Thyroid gland (tissue), 4 donors: ENCODE results near the gene QSOX2. TPM values are rescaled to one million over a fixed set of nuclear protein-coding genes. Genes with fewer than 3 reads are reported as not detected.
"Not testable (repeated sequence)": the region's sequence is repeated elsewhere in the genome, so short reads cannot be mapped to it uniquely, and the experiment has no call there.

ENCODE experiments used
- DNase-seq, 2 donors: peaks; one replicate each; pipeline ENCODE4 v3.0.0-alpha.2; 2019
- H3K27ac ChIP-seq, 3 donors: fragments of 200-600 bp; sonication (generic); 1 replicate in 2 of 3; 2 replicates in 1 of 3; pipeline ENCODE4 v1.5.1; 2016 to 2019; ENCODE audit warnings: mild to moderate bottlenecking in 1 of 3, moderate library complexity in 1 of 3
- H3K27me3 ChIP-seq: fragments of 200-600 bp; sonication (generic); one replicate; pipeline ENCODE4 v1.5.1; 2019
- H3K36me3 ChIP-seq, 2 donors: fragments of 200-600 bp; sonication (generic); one replicate each; pipeline ENCODE4 v1.5.1; 2016 to 2019
- H3K4me1 ChIP-seq, 2 donors: fragments of 200-600 bp; sonication (generic); one replicate each; pipeline ENCODE4 v1.5.1; 2017 to 2019
- H3K4me3 ChIP-seq, 3 donors: fragments of 200-600 bp; sonication (generic); replicated peaks in 1 of 3; 1 replicate in 2 of 3; 2 replicates in 1 of 3; pipeline ENCODE4 v1.5.1; 2016; ENCODE audit warnings: mild to moderate bottlenecking in 1 of 3
- H3K9me3 ChIP-seq: fragments of 200-600 bp; sonication (generic); one replicate; pipeline ENCODE4 v1.5.1; 2017
- POLR2A ChIP-seq, 2 donors: fragments of 450-650 bp; IDR thresholded peaks; one replicate each; pipeline ENCODE4 v1.6.1; 2017; ENCODE audit warnings: antibody characterized with exemption in 2 of 2, mild to moderate bottlenecking in 2 of 2, moderate library complexity in 1 of 2
- WGBS, 2 donors: methylation state at CpG; one replicate each; pipeline ENCODE4 v1.1.5; 2017; 5-methylcytosine and 5-hydroxymethylcytosine counted together
- intact Hi-C: fragments of 100-400 bp; cut with DNase I; formaldehyde crosslinking; loops from one replicate; pipeline ENCODE4 v1.15.1; 2023
- total RNA-seq, 4 donors: library from RNA; depleted of rRNA; stranded (reverse); fragments of >200 nt; gene quantifications; one replicate each; pipeline ENCODE4 v1.2.3, GENCODE V29; 2016
- TF ChIP-seq, protein P1 (sequence below), 6 experiments: fragments of 200-600 bp in 3 of 6; fragments of 450-650 bp in 3 of 6; sonication (generic) in 3 of 6; IDR thresholded peaks; one replicate each; pipeline ENCODE4 v1.5.1; 2016 to 2019; ENCODE audit warnings: antibody characterized with exemption in 6 of 6, mild to moderate bottlenecking in 2 of 6, inconsistent platforms in 1 of 6, moderate library complexity in 1 of 6

The QSOX2 gene
- total RNA-seq, 4 donors from 2014 or later, result 8.9 to 19.1 (median 11.2) TPM

DNA sequence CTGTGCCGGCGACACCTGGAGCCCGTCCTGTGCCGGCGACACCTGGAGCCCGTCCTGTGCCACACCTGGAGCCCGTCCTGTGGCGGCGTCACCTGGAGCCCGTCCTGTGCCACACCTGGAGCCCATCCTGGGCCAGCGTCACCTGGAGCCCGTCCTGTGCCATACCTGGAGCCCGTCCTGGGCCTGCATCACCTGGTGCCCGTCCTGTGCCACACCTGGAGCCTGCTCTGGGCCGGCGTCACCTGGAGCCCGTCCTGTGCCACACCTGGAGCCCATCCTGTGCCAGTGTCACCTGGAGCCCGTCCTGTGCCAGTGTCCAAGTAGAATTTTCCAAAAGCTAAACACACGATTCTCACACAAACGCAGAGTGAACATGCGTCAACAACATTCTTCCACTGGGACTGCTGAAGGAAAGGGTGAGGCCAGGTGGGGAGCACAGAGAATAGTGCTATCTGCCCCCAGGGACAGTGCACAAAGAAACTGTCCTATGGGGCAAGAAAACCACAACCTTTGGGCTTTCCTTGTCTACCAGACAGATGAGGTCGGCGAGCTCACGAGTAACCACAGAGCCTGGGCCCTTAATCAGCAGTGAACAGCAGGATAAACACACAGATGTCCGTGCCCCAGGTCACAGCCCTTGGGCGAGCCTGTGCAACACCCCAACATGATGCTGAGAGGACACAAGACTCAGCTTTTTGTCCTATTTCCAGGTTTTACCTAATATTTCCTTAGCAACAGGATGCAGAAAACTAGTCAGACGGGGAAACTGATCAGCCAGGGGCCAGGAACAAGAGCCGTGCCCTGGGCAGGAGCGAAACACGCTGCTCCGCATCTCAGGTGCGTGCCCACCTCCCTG lies 7.9 kb downstream of the QSOX2 start:
- peaks cover 8 to 36% of the 10 kb centered on the region in 2 donors for H3K4me1 ChIP-seq
- no peak overlapping the region for H3K4me3 ChIP-seq
- H3K9me3 ChIP-seq, result no peaks in the 10 kb centered on the region
- TF ChIP-seq, protein P1, sequence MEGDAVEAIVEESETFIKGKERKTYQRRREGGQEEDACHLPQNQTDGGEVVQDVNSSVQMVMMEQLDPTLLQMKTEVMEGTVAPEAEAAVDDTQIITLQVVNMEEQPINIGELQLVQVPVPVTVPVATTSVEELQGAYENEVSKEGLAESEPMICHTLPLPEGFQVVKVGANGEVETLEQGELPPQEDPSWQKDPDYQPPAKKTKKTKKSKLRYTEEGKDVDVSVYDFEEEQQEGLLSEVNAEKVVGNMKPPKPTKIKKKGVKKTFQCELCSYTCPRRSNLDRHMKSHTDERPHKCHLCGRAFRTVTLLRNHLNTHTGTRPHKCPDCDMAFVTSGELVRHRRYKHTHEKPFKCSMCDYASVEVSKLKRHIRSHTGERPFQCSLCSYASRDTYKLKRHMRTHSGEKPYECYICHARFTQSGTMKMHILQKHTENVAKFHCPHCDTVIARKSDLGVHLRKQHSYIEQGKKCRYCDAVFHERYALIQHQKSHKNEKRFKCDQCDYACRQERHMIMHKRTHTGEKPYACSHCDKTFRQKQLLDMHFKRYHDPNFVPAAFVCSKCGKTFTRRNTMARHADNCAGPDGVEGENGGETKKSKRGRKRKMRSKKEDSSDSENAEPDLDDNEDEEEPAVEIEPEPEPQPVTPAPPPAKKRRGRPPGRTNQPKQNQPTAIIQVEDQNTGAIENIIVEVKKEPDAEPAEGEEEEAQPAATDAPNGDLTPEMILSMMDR (IDR thresholded peaks at IDR 0.05), result no peak
- no peak for TF ChIP-seq POLR2A (IDR thresholded peaks at IDR 0.05)
- H3K36me3 ChIP-seq, result no peaks in the 10 kb centered on the region
- no peaks in the 10 kb centered on the region for H3K27me3 ChIP-seq
- WGBS, 2 donors, result 89 to 94% methylated on average over 19 to 24 of the region's 32 CpGs
- intact Hi-C loops, result no loop called here
- no peak overlapping the region for H3K27ac ChIP-seq
- no peak for DNase-seq

DNA sequence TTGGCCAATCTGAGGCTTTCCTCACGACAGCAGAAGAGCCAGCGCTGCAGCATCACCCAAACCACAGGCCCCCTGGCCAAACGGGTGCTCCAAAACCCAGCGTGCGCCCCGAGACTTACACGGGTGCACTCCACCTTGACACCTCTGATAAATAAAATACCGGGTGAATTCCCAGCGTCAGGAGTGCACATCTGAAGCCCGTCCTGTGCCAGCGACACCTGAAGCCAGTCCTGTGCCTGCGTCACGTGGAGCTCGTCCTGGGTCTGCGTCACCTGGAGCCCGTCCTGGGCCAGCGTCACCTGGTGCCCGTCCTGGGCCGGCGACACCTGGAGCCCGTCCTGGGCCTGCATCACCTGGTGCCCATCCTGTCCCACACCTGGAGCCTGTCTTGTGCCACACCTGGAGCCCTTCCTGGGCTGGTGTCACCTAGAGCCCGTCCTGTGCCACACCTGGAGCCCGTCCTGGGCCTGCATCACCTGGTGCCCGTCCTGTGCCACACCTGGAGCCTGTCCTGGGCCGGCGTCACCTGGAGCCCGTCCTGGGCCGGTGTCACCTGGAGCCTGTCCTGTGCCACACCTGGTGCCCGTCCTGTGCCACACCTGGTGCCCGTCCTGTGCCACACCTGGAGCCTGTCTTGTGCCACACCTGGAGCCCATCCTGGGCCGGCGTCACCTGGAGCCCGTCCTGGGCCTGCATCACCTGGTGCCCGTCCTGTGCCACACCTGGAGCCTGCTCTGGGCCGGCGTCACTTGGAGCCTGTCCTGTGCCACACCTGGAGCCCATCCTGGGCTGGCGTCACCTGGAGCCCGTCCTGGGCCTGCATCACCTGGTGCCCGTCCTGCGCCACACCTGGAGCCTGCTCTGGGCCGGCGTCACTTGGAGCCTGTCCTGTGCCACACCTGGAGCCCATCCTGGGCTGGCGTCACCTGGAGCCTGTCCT lies 8.9 kb downstream of the QSOX2 start:
- DNase-seq, H3K9me3 ChIP-seq, intact Hi-C loops, H3K27ac ChIP-seq, H3K36me3 ChIP-seq, H3K4me3 ChIP-seq, H3K27me3 ChIP-seq: not testable (repeated sequence)
- peaks cover 6 to 26% of the 10 kb centered on the region in 2 donors for H3K4me1 ChIP-seq
- WGBS, 2 donors, result 96 to 99% methylated on average over 26 to 33 of the region's 43 CpGs

DNA sequence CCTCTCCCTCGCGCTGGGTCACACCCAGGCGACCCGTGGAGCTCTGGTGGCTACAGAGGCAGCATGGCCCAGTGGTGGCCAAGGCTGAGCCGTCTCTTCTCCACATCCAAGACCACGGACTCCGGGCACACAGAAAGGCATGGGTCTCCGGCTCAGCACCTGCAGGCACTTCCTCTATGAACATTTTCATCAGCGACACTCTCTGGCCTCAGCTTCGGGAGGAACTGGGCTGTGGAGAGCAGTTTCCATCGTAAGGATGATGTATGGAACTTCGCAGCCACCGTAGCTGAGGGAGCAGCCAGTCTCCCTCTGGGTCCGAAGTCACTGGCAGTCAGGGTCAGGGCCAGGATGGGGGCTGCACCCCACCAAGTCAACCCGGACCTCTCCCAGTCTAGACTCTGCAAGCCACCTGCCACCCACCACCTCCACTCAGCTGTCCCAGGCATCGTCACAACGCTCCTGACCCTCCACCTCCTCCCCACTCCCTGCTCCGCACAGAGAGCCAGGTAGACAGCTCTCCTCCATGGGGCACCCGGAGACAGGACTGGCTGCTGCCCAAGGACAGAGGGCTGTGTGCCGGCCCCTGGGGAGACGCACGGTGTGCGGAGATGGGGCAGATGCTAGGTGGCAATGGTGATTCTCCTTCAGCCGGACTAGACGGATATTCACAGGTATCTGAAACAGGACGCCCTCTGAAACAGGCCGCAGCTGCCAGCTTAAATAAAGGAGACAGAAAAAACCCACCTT lies 9.7 kb downstream of the QSOX2 start:
- intact Hi-C loops, result no loop called here
- H3K27ac ChIP-seq, result no peak overlapping the region
- no peak overlapping the region for H3K4me3 ChIP-seq
- DNase-seq, result no peak
- WGBS, 2 donors, result 93 to 95% methylated on average over 22 to 26 of the region's 27 CpGs
- TF ChIP-seq, protein P1 (IDR thresholded peaks at IDR 0.05), result no peak
- TF ChIP-seq POLR2A (IDR thresholded peaks at IDR 0.05), result no peak
- no peaks in the 10 kb centered on the region for H3K36me3 ChIP-seq
- peaks cover 0 to 17% of the 10 kb centered on the region in 2 donors for H3K4me1 ChIP-seq
- no peaks in the 10 kb centered on the region for H3K27me3 ChIP-seq
- no peaks in the 10 kb centered on the region for H3K9me3 ChIP-seq

DNA sequence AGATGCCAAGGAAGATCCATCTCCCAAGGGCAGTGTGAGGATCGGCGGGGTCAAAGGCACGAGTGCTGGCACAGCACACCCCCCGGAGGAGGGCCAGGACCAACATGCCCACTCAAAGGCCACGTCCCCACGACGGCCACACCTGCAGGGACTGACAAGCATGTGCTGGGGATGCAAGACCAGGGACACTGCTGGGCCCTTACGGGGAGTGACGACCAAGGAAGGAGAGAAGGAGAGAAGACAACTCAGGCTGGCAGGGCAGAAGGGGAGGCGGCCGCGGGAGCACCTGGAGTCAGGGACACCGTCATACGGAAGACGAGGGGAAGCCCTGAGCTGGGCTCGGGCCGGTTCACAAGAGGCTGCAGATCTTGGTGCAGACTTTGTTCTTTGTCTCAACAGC lies 10.4 kb downstream of the QSOX2 start:
- H3K9me3 ChIP-seq, result no peaks in the 10 kb centered on the region
- 96 to 97% methylated on average over 17 of the region's 17 CpGs for WGBS, 2 donors

More for the DNA sequence above, 10.4 kb downstream of the QSOX2 start:
- no peak for TF ChIP-seq POLR2A (IDR thresholded peaks at IDR 0.05)
- TF ChIP-seq, protein P1 (IDR thresholded peaks at IDR 0.05), result no peak
- Histone ChIP-seq H3K27ac (no peak overlapping the region), H3K27me3 (no peaks in the 10 kb centered on the region), H3K36me3 (no peaks in the 10 kb centered on the region), H3K4me1 (peaks cover 0 to 10% of the 10 kb centered on the region in 2 donors), H3K4me3 (no peak overlapping the region)
- intact Hi-C loops, result no loop called here
- no peak for DNase-seq
